ENCODE measurements around the gene IL34.

GRCh38 chr16:70699696-70700095 lies 53.3 kb downstream of the IL34 start:
- TF ChIP-seq MAX (IDR thresholded peaks at IDR 0.05): no peak
- TF ChIP-seq CBX8 (IDR thresholded peaks at IDR 0.05; ENCODE audit: borderline replicate concordance, low read depth, low read length): no peak
- TF ChIP-seq, protein P1, sequence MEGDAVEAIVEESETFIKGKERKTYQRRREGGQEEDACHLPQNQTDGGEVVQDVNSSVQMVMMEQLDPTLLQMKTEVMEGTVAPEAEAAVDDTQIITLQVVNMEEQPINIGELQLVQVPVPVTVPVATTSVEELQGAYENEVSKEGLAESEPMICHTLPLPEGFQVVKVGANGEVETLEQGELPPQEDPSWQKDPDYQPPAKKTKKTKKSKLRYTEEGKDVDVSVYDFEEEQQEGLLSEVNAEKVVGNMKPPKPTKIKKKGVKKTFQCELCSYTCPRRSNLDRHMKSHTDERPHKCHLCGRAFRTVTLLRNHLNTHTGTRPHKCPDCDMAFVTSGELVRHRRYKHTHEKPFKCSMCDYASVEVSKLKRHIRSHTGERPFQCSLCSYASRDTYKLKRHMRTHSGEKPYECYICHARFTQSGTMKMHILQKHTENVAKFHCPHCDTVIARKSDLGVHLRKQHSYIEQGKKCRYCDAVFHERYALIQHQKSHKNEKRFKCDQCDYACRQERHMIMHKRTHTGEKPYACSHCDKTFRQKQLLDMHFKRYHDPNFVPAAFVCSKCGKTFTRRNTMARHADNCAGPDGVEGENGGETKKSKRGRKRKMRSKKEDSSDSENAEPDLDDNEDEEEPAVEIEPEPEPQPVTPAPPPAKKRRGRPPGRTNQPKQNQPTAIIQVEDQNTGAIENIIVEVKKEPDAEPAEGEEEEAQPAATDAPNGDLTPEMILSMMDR (IDR thresholded peaks at IDR 0.05; ENCODE audit: control extremely low read depth in 1 of 3, insufficient read depth in 1 of 3, low read depth in 1 of 3, low read length in 3 of 3): no peak
- TF ChIP-seq POLR2A (IDR thresholded peaks at IDR 0.05; ENCODE audit: control extremely low read depth in 1 of 2, low read depth in 2 of 2, low read length in 2 of 2): no peak
- no peak for TF ChIP-seq TEAD4 (IDR thresholded peaks at IDR 0.05; ENCODE audit: low read depth, low read length)
- TF ChIP-seq SRF (IDR thresholded peaks at IDR 0.05; ENCODE audit: low read depth, low read length): no peak
- no peak for TF ChIP-seq HDAC2 (IDR thresholded peaks at IDR 0.05; ENCODE audit: borderline replicate concordance in 1 of 2, low read depth in 2 of 2, low read length in 2 of 2)
- no peak for TF ChIP-seq TAF1 (IDR thresholded peaks at IDR 0.05; ENCODE audit: low read depth, low read length)
- TF ChIP-seq CEBPB (IDR thresholded peaks at IDR 0.05; ENCODE audit: low read depth, low read length): no peak

Measured in H1 (cell line).